Prostate gland (tissue), 2 donors: Measurements from ENCODE around the gene BTD. TPM values are rescaled to one million over a fixed set of nuclear protein-coding genes. Genes with fewer than 3 reads are reported as not detected.

Experiments used
- DNase-seq: peaks from one replicate; pipeline ENCODE4 v3.0.0-alpha.2; 2019; ENCODE audit warnings: low spot score
- H3K27ac ChIP-seq, 2 donors: fragments of 200-600 bp; sonication (generic); 2 replicates each; pipeline ENCODE4 v1.5.1; 2017 to 2019
- H3K27me3 ChIP-seq: fragments of 200-600 bp; sonication (generic); replicated peaks from 2 replicates; pipeline ENCODE4 v1.5.1; 2019; ENCODE audit not compliant: insufficient read depth
- H3K36me3 ChIP-seq, 2 donors: fragments of 200-600 bp; sonication (generic); 1 replicate in 1 of 2; 2 replicates in 1 of 2; pipeline versions ENCODE4 v1.5.1 to v1.8.1; 2017 to 2019
- H3K4me1 ChIP-seq: fragments of 200-600 bp; sonication (generic); replicated peaks from 2 replicates; pipeline ENCODE4 v1.5.1; 2019
- H3K4me3 ChIP-seq, 2 donors: fragments of 200-600 bp; sonication (generic); 2 replicates each; pipeline ENCODE4 v1.5.1; 2017 to 2019
- H3K9me3 ChIP-seq: fragments of 200-600 bp; sonication (generic); 2 replicates; pipeline ENCODE4 v1.5.1; 2017
- CTCF ChIP-seq, 4 experiments: fragments of 200-600 bp in 2 of 4; fragments of 450-650 bp in 2 of 4; sonication (generic) in 2 of 4; IDR thresholded peaks; 1 replicate in 3 of 4; 2 replicates in 1 of 4; pipeline ENCODE4 v1.5.1; 2016 to 2019; ENCODE audit warnings: antibody characterized with exemption in 4 of 4, mild to moderate bottlenecking in 2 of 4, moderate library complexity in 2 of 4
- POLR2A ChIP-seq: fragments of 450-650 bp; IDR thresholded peaks from one replicate; pipeline ENCODE4 v1.6.1; 2016; ENCODE audit warnings: antibody characterized with exemption, mild to moderate bottlenecking
- POLR2AphosphoS5 ChIP-seq: sonication (generic); formaldehyde crosslinking; IDR thresholded peaks from one replicate; pipeline ENCODE4 v1.6.1; 2017; ENCODE audit warnings: antibody characterized with exemption
- WGBS: methylation state at CpG from one replicate; pipeline ENCODE4 v1.1.5; 2018; 5-methylcytosine and 5-hydroxymethylcytosine counted together
- intact Hi-C: fragments of 100-400 bp; cut with DNase I; formaldehyde crosslinking; loops from one replicate; pipeline ENCODE4 v1.14.2; 2022
- total RNA-seq, 2 donors: library from RNA; depleted of rRNA; stranded (reverse); fragments of >200 nt; gene quantifications; one replicate each; pipeline ENCODE4 v1.1.0, GENCODE V29; 2016

The BTD gene
- 10 to 100 TPM; 34.4 to 42.7 TPM for total RNA-seq

- under 1% methylated on average over 61 of the region's 61 CpGs for WGBS
These were observed at the start of gene BTD, which contains the start of gene HACL1 for GRCh38 chr3:15601399-15602145. Gene BTD (plus strand): TSS chr3:15601745. CDS start chr3:15635440, 33,695 bp downstream. Gene HACL1 (minus strand): TSS chr3:15601569. CDS start chr3:15601463, 106 bp downstream.

GRCh38 chr3:15551902-15552301 lies 49.6 kb upstream of the BTD start:
- no peaks in the 10 kb centered on the region for H3K9me3 ChIP-seq
- no peaks in the 10 kb centered on the region for H3K36me3 ChIP-seq
- no peaks in the 10 kb centered on the region for H3K27me3 ChIP-seq
- no peaks in the 10 kb centered on the region for H3K4me1 ChIP-seq
- intact Hi-C loops = no loop called here
- DNase-seq = no peak
- no peak overlapping the region for H3K4me3 ChIP-seq
- no peak overlapping the region for H3K27ac ChIP-seq
- WGBS = 92% methylated on average over 1 of the region's 1 CpG
- TF ChIP-seq POLR2A (no peak), CTCF (IDR thresholded peaks at IDR 0.05) (no peak), POLR2AphosphoS5 (no peak)

More at GRCh38 chr3:15601399-15602145, at the start of gene BTD, which contains the start of gene HACL1:
- H3K27me3 ChIP-seq = no peaks in the 10 kb centered on the region
- no peaks in the 10 kb centered on the region for H3K4me1 ChIP-seq
- DNase-seq = peak; percentile 98
- peaks cover 0 to 4% of the 10 kb centered on the region in 2 donors for H3K36me3 ChIP-seq
- no peaks in the 10 kb centered on the region for H3K9me3 ChIP-seq
- intact Hi-C loops = no loop called here
- peak; percentile 65 for TF ChIP-seq POLR2A
- peak; percentile 94 for TF ChIP-seq POLR2AphosphoS5
- peak in 3 of 4 experiments; percentile 23 to 58 (median 46) for TF ChIP-seq CTCF (IDR thresholded peaks at IDR 0.05)
- H3K4me3 ChIP-seq = peak within 1 kb of the TSS; percentile 71 to 83
- H3K27ac ChIP-seq = peak within 1 kb of the TSS; percentile 84 to 87

GRCh38 chr3:15553749-15554148 lies 47.8 kb upstream of the BTD start:
- DNase-seq = no peak
- Histone ChIP-seq H3K27ac (no peak overlapping the region), H3K9me3 (no peaks in the 10 kb centered on the region), H3K4me3 (no peak overlapping the region), H3K27me3 (no peaks in the 10 kb centered on the region), H3K36me3 (no peaks in the 10 kb centered on the region), H3K4me1 (no peaks in the 10 kb centered on the region)
- 76% methylated on average over 3 of the region's 3 CpGs for WGBS
- TF ChIP-seq POLR2A = no peak
- TF ChIP-seq CTCF (IDR thresholded peaks at IDR 0.05) = no peak
- TF ChIP-seq POLR2AphosphoS5 = no peak
- intact Hi-C loops = no loop called here

GRCh38 chr3:15556512-15556911 lies 45.0 kb upstream of the BTD start:
- TF ChIP-seq POLR2AphosphoS5 (no peak), POLR2A (no peak), CTCF (IDR thresholded peaks at IDR 0.05) (no peak)
- WGBS = 83% methylated on average over 2 of the region's 2 CpGs
- Histone ChIP-seq H3K4me1 (no peaks in the 10 kb centered on the region), H3K36me3 (no peaks in the 10 kb centered on the region), H3K27ac (no peak overlapping the region), H3K9me3 (no peaks in the 10 kb centered on the region), H3K4me3 (no peak overlapping the region), H3K27me3 (no peaks in the 10 kb centered on the region)
- no peak for DNase-seq
- intact Hi-C loops = loop anchor here (2.0 to 5.0 kb wide), 3 partner anchors 129 to 354 kb away; partner anchors contain the start of genes EAF1 and METTL6

- no peaks in the 10 kb centered on the region for H3K4me1 ChIP-seq
- no peak overlapping the region for H3K27ac ChIP-seq
- no peak for TF ChIP-seq POLR2A
- peak; percentile 15 for TF ChIP-seq POLR2AphosphoS5
- TF ChIP-seq CTCF (IDR thresholded peaks at IDR 0.05) = peak in 3 of 4 experiments; percentile 39 to 62 (median 55)
- intact Hi-C loops = loop anchor here (2.0 to 5.0 kb wide), 3 partner anchors 130 to 355 kb away; partner anchors contain the start of genes EAF1 and METTL6
- no peak overlapping the region for H3K4me3 ChIP-seq
- H3K9me3 ChIP-seq = no peaks in the 10 kb centered on the region
- 1% methylated on average over 3 of the region's 3 CpGs for WGBS
- no peaks in the 10 kb centered on the region for H3K27me3 ChIP-seq
- H3K36me3 ChIP-seq = peaks cover 0 to 2% of the 10 kb centered on the region in 2 donors
- DNase-seq = peak; percentile 24
These were observed 44.0 kb upstream of the BTD start for GRCh38 chr3:15557511-15557946.
